Left colon (tissue), 2 donors: Measurements from ENCODE around the gene SHH. TPM values are rescaled to one million over a fixed set of nuclear protein-coding genes. Genes with fewer than 3 reads are reported as not detected.
"Not testable (repeated sequence)": the region's sequence is repeated elsewhere in the genome, so short reads cannot be mapped to it uniquely, and the experiment has no call there.

Experiments used
- ATAC-seq: fragments of 200-7000 bp; cut with Tn5 transposase; one replicate; pipeline ENCODE4 v1.9.1; 2020; ENCODE audit warnings: mild to moderate bottlenecking, moderate library complexity
- DNase-seq, 2 donors: peaks; one replicate each; pipeline ENCODE4 v3.0.0-alpha.2; 2020
- intact Hi-C, 2 donors: fragments of 100-400 bp; cut with DNase I in 1 of 2; cut with micrococcal nuclease in 1 of 2; formaldehyde crosslinking; loops; one replicate each; pipeline versions ENCODE4 v1.11.2 to v1.14.0; 2022; cut with DNase I, micrococcal nuclease
- total RNA-seq, 2 donors: library from RNA; stranded (reverse); fragmentation: NEBNext Ultra II Directional; extraction: Animal tissue kit (Norgen Biotek cat#: 25700); gene quantifications; one replicate each; pipeline ENCODE4 v1.2.1, GENCODE V29; 2021
- donor health status: DM: no; HTN: no; CAD: no.
- donor health status: DM: yes; HTN: yes; CAD: no.

SHH gene
- total RNA-seq, 2 donors from 2014 or later, result 3.4 to 9.4 TPM

GRCh38 chr7:155844019-155844453 is 31.8 kb upstream of the SHH start:
- intact Hi-C loops, result no loop called here
- peak; percentile 96 for ATAC-seq
- peak; percentile 89 to 90 for DNase-seq

GRCh38 chr7:155843426-155844018 is 31.3 kb upstream of the SHH start:
- intact Hi-C loops, result no loop called here

DNA sequence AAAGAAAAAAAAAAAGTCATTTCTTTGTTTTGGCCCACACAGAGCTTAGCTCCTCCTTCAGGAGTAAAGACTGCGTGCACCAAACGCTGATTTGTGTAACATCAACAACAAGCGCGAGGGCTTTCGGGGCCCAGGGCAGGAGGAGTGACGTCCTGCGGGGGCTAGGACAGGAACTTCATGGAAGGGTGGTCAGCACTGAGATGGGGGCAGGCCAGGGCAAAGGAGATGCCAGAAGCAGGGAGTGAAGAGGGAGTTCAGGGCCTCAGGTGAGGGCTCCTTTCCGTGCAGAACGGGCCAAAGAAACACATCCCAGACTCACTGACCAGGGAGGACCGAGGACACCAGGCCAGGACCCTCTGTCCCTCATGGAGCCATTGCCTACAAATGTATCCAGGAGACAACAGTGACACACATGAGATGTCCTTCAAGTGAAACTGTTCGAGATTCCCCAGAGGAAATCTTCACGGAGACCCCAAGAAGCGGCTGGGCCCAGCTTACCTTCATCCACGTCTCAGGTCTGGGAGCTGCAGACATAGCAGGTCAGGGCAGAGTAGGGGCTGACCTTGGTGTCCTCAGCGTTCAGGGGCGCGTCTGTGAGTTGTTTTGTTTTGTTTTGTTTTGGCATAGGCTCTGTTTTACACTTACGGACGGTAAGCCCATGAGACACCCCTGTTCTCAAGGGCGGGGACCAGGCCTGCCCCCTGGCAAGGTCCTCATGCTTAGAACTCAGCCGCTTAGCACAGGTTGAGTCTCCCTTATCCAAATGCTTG is 30.4 kb upstream of the SHH start:
- intact Hi-C loops, result no loop called here
- ATAC-seq (no peak), DNase-seq (no peak)

More at GRCh38 chr7:155843426-155844018, 31.3 kb upstream of the SHH start:
- no peak for DNase-seq
- no peak for ATAC-seq

GRCh38 chr7:155840909-155841308 is 28.6 kb upstream of the SHH start:
- intact Hi-C loops, result no loop called here
- no peak for ATAC-seq
- DNase-seq, result no peak

DNA sequence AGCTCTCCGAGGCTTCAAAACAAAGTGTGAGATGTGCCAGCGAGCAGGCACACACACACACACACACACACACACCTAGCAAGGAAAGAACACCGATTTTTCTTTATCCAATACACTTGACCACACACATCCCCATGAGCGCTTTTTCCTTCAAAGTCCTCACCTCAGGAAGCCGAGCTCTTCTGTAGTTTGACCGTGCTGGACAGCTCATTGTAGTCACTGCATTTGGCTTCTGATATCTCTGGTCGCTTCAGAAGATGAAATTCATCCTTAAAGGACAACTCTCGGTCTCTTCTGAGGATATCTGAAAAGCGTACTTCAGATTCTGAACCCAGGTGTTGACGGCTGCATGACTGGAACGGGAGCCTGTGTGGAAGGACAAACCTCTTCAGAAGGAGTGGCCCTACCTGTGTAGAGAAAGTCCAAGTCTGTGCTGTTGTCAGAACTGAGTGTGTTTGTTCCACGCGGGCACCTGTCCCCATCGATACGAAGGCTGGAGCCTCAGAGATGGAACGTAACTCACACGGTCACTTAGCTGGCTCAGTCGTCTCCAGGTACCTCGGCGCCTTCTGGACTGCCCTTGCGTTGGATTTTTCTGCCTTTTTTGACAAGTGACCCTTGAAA is 28.1 kb upstream of the SHH start:
- intact Hi-C loops, result no loop called here
- DNase-seq (no peak), ATAC-seq (no peak)

- DNase-seq, result no peak
- intact Hi-C loops, result no loop called here
- no peak for ATAC-seq
These were observed 27.2 kb upstream of the SHH start for GRCh38 chr7:155839461-155839860.

GRCh38 chr7:155838312-155838711 is 26.0 kb upstream of the SHH start:
- DNase-seq, intact Hi-C loops, ATAC-seq: not testable (repeated sequence)

DNA sequence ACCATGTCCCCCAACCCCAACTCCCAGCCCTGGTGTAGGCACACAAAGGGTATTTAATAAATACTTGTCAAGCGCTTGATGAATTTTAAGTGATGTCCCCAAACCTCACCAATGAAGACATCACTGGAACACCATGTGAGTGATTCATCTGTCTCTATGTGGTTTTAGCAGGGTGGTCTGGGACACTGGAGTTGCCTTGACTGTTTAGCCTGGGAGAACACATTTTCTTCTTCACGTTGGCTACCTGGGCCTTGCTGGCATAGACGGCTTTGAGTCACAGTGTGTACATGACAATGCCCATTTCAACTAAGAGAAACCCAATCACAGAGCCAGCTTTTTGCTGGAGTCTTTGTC is 24.8 kb upstream of the SHH start:
- DNase-seq (no peak), ATAC-seq (no peak)
- intact Hi-C loops, result no loop called here

DNA sequence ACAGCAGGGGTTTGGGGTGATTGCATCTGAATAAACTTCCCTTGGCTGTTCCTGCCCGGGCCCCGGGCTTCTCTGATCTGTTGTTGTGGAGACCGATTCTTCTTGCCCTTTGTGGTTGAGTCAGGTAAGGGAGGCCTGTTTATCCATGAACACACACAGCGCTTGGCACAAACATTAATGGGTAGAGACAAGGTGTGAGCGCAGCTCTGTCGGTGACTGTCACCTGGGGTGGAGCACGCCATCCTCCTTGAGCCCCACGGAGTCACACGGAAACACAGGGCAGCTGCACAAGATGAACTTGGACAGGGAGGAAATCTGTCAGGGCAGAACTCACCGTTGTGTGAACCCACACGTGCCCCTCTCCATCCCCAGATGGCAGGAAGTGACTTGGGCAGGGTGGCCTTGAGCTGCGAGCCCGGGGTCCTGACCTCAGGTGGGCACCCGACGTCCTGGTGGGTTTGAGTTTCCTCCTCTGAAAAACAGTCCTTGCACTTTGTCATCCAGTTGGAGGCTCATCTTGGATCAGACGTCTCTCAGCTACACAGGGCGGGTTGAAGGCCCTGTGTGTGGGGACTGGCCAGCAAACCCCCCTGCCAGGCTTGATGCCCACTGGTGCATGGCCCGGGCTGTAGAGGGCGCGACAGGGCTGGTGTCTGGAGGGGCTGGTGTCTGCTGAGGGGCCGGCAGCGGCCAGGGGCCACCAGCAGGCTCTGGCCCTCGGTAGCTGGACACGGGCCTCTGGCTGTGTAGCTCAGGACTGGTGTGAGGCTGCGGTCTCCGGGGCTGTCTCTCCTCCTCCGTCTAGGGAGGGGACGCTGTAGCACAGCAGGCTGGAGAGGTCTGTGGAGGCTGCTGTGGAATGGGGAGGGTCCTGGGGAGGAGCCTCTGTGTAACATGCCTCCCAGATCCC is 24.2 kb upstream of the SHH start:
- DNase-seq (no peak), ATAC-seq (no peak)

DNA sequence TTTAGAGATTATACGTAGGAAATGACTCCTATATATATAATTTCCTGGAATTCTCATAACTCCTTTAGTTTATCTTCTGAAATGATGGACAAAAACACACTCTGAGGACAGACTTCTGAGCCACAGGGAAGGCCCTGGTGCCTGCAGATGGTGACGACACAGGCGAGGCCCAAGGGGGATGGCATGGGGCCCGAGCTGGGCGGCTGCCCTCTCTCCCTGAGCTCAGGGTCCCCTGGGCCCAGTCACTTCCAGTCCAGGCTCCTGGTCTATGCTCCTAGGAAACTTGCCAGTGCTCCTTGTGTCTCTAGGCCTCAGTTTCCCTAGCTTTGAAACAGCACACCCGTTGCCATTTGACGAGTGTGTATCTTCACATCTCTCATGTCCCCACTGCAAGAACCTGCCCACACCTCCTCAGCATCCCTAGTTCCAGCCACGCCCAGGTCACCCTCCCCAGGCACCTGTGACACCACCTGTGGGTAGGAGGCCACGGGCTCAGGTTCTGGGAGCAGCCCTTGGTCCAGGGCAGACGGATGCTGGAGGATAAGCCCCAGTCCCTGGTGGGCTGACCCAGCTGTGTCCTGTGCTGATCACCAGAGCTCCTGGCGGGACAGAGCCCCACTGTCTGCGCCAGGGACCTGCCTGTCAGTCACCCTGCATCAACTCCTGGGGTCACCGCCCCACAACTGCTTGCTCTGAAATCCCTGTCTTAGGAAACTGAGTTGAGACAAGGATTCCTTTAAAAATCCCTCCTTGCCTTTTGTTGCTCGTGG is 23.4 kb upstream of the SHH start:
- intact Hi-C loops, result no loop called here
- DNase-seq (no peak), ATAC-seq (no peak)

More for the DNA sequence above, 24.2 kb upstream of the SHH start:
- intact Hi-C loops, result no loop called here

- no peak for DNase-seq
- intact Hi-C loops, result no loop called here
These were observed 22.3 kb upstream of the SHH start for GRCh38 chr7:155834486-155835048.

GRCh38 chr7:155833651-155834050 is 21.4 kb upstream of the SHH start:
- ATAC-seq (no peak), DNase-seq (no peak)
- intact Hi-C loops, result no loop called here

More at GRCh38 chr7:155834486-155835048, 22.3 kb upstream of the SHH start:
- no peak for ATAC-seq

- ATAC-seq (no peak), DNase-seq (no peak)
- intact Hi-C loops, result no loop called here
These were observed 20.3 kb upstream of the SHH start for GRCh38 chr7:155832581-155832981.

DNA sequence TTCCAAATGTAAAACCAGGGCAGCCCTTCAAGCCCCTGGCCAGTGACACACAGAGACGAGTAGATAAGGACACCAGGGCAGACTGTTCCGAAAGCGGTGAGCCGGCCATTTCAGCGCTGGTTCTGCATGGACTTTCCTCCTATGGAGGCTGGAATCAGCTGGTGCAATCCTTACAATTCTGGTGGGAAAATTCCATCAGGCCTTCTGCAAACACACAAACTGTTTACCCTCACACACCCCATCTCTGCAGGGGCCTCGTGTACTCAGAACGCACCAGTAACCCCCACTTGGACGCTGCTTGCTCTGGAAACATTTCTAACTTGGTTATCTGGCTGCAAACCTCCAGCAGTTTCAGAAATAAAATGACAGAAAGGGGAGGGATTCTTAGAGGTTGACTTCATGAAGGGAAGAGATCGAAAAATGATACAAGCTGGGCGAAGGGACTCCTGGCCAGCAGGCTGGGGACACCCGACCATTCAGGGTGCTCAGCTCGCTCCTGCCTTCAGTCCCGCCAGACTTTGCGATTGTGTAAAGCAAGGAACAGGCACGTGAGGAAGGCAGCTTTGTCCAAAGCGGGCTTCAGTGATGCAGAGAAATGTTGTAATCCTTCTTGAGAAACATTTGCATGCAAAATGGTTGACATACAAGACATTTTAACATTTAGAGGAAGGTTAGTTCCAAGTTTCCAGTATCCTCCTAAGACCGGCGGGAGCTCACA is 19.7 kb upstream of the SHH start:
- ATAC-seq (no peak), DNase-seq (no peak)
- intact Hi-C loops, result no loop called here

GRCh38 chr7:155830961-155831806 is 18.9 kb upstream of the SHH start:
- no peak for ATAC-seq
- DNase-seq, result peak in 1 of 2 donors; percentile 15
- intact Hi-C loops, result no loop called here

- DNase-seq (no peak), ATAC-seq (no peak)
- intact Hi-C loops, result no loop called here
These were observed 17.7 kb upstream of the SHH start for GRCh38 chr7:155829796-155830470.
